KOPT-K1 (cell line): Measurements from ENCODE around the gene IFNAR2.

ENCODE experiments used
- H3K27ac ChIP-seq: fragments of 200-600 bp; sonication (generic); 2 replicates; pipeline ENCODE4 v1.5.1; 2016; ENCODE audit warnings: antibody characterized with exemption, mild to moderate bottlenecking, low read depth, low read length; ENCODE audit not compliant: poor library complexity, severe bottlenecking
- H3K36me3 ChIP-seq: fragments of 200-600 bp; sonication (generic); 2 replicates; pipeline ENCODE4 v1.5.1; 2017; ENCODE audit warnings: antibody characterized with exemption, mild to moderate bottlenecking, low read length, moderate library complexity; ENCODE audit not compliant: insufficient read depth
- H3K9me3 ChIP-seq: fragments of 200-600 bp; sonication (generic); 2 replicates; pipeline ENCODE4 v1.5.1; 2017; ENCODE audit warnings: antibody characterized with exemption, low read length, mild to moderate bottlenecking; ENCODE audit not compliant: insufficient read depth, poor library complexity, severe bottlenecking

IFNAR2 gene

DNA sequence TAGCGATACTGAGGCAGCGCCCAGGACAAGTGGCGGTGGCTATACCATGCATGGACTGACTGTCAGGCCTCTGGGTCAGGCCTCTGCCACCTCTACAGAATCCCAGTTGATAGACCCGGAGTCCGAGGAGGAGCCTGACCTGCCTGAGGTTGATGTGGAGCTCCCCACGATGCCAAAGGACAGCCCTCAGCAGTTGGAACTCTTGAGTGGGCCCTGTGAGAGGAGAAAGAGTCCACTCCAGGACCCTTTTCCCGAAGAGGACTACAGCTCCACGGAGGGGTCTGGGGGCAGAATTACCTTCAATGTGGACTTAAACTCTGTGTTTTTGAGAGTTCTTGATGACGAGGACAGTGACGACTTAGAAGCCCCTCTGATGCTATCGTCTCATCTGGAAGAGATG is 33.2 kb downstream of the IFNAR2 start:
- Histone ChIP-seq H3K36me3 (peaks cover 64% of the 10 kb centered on the region), H3K9me3 (no peaks in the 10 kb centered on the region), H3K27ac (no peak overlapping the region)

DNA sequence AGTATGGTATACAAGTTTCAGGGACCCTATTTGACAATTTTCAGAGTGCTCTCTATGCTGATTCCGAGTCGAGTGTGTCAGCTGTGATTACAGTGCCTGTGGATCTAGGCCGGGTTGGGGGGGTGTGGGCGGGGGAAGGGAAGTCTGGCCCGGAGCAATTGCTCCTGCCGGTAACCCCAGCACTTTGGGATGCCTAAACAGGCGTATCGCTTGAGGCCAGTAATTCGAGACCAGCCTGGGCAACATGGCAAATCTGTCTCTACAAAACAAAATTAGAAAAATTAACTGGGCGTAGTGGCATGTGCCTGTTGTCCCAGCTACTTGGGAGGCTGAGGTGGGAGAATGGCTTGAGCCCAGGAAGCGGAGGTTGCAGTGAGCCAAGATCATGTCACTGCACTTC is 34.8 kb downstream of the IFNAR2 start:
- no peak overlapping the region for H3K27ac ChIP-seq
- no peaks in the 10 kb centered on the region for H3K9me3 ChIP-seq
- peaks cover 62% of the 10 kb centered on the region for H3K36me3 ChIP-seq

DNA sequence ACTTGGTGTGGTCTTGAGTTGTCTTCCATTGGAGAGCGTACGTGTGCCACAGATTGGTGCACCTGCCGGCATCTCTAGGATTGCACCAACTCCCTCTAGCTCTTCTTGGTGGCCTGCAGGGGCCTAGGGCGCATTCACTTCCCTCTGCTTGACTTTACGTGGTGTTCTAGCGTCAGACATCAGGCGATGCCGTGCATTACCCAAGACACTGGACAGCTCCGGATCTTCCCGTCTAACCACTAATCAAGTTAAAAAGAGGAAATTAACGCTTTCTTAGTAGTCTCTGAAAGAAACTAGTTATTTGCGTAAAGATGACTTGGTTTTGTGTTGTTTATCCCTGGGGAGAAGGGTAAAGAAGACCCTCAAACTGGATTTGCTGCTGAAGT is 35.9 kb downstream of the IFNAR2 start:
- no peaks in the 10 kb centered on the region for H3K9me3 ChIP-seq
- H3K27ac ChIP-seq, result peak overlapping the region; percentile 88
- H3K36me3 ChIP-seq, result peaks cover 62% of the 10 kb centered on the region

GRCh38 chr21:33266050-33266788 is 36.5 kb downstream of the IFNAR2 start, which contains the start of gene IL10RB:
IL10RB (plus strand) TSS chr21:33266367; CDS start chr21:33266466, 99 bp downstream.
- Histone ChIP-seq H3K36me3 (peaks cover 68% of the 10 kb centered on the region), H3K27ac (peak within 1 kb of the TSS; percentile 88), H3K9me3 (no peaks in the 10 kb centered on the region)

GRCh38 chr21:33266789-33267135 is 37.0 kb downstream of the IFNAR2 start:
- peak overlapping the region; percentile 88 for H3K27ac ChIP-seq
- H3K36me3 ChIP-seq, result peaks cover 72% of the 10 kb centered on the region

GRCh38 chr21:33267250-33267649 is 37.5 kb downstream of the IFNAR2 start:
- Histone ChIP-seq H3K27ac (peak overlapping the region; percentile 88), H3K9me3 (no peaks in the 10 kb centered on the region), H3K36me3 (peaks cover 72% of the 10 kb centered on the region)

More at GRCh38 chr21:33266789-33267135, 37.0 kb downstream of the IFNAR2 start:
- no peaks in the 10 kb centered on the region for H3K9me3 ChIP-seq

- Histone ChIP-seq H3K27ac (peak overlapping the region; percentile 18), H3K9me3 (no peaks in the 10 kb centered on the region), H3K36me3 (peaks cover 68% of the 10 kb centered on the region)
Observed at GRCh38 chr21:33268393-33268736, 38.6 kb downstream of the IFNAR2 start.

- Histone ChIP-seq H3K9me3 (no peaks in the 10 kb centered on the region), H3K27ac (peak overlapping the region; percentile 18), H3K36me3 (peaks cover 68% of the 10 kb centered on the region)
Observed at GRCh38 chr21:33268737-33269441, 39.2 kb downstream of the IFNAR2 start.

GRCh38 chr21:33270986-33271385 is 41.2 kb downstream of the IFNAR2 start:
- Histone ChIP-seq H3K27ac (no peak overlapping the region), H3K36me3 (peaks cover 74% of the 10 kb centered on the region), H3K9me3 (no peaks in the 10 kb centered on the region)

- Histone ChIP-seq H3K9me3 (no peaks in the 10 kb centered on the region), H3K27ac (peak overlapping the region; percentile 12), H3K36me3 (peaks cover 91% of the 10 kb centered on the region)
Observed at GRCh38 chr21:33273044-33273443, 43.3 kb downstream of the IFNAR2 start.

DNA sequence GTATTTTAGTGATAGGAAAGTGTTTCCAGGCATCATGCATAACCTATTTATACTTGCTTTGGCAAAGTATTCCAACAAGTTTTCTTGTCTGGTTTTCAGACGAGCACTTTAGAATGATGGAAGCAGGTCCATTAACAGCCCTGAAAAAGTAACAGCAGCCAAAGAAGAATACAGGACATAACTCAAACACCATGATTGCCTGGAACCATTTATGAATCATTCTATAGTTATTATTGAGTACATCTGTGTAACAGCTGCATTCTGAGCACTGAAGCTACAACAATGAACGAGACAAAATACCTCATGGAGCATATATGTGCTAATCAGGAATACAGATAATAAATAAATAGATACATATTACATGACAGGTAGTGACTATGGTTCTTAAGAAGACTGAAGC is 49.0 kb downstream of the IFNAR2 start:
- Histone ChIP-seq H3K27ac (no peak overlapping the region), H3K36me3 (peaks cover 93% of the 10 kb centered on the region), H3K9me3 (peaks cover 8% of the 10 kb centered on the region)

- Histone ChIP-seq H3K9me3 (peaks cover 8% of the 10 kb centered on the region), H3K36me3 (peaks cover 95% of the 10 kb centered on the region), H3K27ac (no peak overlapping the region)
Observed at GRCh38 chr21:33279330-33279820, 49.6 kb downstream of the IFNAR2 start.
